GM18505 (cell line): ENCODE data around the gene RALGPS1.

ENCODE experiments used
- ATAC-seq: cut with Tn5 transposase; IDR thresholded peaks from one replicate; pipeline ENCODE4 v1.9.1; 2021; ENCODE audit not compliant: unreplicated experiment
- POLR2A ChIP-seq: IDR thresholded peaks from 4 replicates; pipeline ENCODE4 v1.6.1; 2011; ENCODE audit warnings: borderline replicate concordance; ENCODE audit not compliant: insufficient read depth, insufficient read length; ENCODE audit errors: extremely low read depth

Gene RALGPS1

GRCh38 chr9:127032256-127032655 is 117.7 kb downstream of the RALGPS1 start:
- no peak for ATAC-seq

DNA sequence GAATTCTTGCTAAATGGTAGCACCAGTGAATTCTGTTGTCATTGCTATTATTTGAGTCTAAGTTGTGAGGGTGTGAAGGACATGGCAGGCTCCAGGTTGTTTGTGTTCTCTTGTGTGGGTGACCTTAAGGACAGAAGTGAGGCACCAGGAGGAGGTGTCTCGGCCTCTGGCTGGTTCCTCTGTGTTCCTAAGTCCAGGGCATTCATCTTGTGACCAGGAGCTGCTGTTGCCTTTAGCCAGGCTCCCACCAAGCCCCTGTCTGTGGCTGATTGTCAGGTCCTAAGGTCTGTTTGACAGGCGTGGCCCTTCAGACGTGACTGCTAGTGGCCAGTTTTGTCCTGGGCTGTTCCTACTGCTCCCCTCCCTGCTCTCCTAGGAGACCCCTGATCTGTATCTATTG is 118.5 kb downstream of the RALGPS1 start:
- TF ChIP-seq POLR2A: no peak
- no peak for ATAC-seq

More at GRCh38 chr9:127032256-127032655, 117.7 kb downstream of the RALGPS1 start:
- TF ChIP-seq POLR2A: no peak

DNA sequence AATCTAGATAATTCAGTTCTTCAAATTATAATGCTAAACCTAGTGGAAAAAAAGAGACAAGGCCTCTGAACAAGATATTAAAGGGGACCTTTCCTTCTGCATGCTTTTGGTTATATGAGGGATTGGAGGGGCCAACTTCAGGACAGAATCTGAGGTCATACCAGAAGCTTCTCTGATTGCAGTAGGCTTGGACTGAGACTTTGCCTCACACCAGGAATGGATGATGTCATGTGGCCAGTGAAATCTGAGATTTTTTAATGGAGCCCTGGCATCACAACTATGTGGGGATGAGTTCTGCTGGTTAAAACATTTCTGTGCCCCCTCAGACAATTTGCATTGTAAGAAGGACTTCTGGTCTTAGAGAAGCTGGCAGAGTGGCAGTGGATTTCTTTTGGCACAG is 119.2 kb downstream of the RALGPS1 start:
- TF ChIP-seq POLR2A: no peak
- ATAC-seq: no peak

DNA sequence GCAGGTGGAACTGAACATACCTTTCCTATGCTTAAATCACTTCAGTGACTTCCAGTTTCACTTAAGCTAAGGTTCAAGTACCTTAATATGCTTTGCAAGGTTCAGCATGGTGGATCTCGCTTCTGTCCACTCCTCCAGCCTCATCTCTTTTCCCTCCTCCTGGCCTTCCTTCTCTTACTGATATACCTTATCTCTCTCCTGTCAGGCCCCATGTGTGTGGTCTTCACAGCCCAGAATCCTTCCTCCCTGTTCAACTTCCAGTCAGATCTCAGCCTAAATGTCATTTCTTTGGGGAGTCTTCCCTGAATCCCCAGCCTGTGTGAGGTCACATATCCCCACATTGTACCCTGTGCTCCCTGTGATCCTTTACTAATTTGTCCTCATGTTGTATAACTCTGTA is 120.1 kb downstream of the RALGPS1 start:
- ATAC-seq: no peak
- no peak for TF ChIP-seq POLR2A

DNA sequence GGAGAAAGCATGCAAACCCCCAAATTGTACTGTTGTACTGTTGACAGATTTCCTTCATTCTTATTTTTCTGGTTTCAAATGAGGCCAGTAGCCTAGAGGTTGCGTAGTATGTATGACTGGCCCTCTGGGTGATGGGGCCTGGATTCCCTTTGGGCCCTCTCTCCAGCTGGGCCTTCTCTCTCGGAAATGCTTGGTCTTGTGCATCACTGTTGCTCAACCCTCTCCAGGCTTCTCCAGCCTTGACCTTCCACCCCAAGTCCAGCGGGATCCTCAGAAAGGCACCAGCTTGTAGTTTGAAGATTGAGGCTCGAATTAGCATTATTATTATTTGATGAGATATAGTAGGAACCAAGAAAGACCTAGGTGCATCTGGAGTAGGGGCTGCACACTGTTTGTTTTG is 120.8 kb downstream of the RALGPS1 start:
- no peak for TF ChIP-seq POLR2A
- ATAC-seq: no peak

GRCh38 chr9:127035948-127036347 is 121.4 kb downstream of the RALGPS1 start:
- TF ChIP-seq POLR2A: no peak
- no peak for ATAC-seq

GRCh38 chr9:127036437-127036836 is 121.9 kb downstream of the RALGPS1 start:
- ATAC-seq: no peak
- TF ChIP-seq POLR2A: no peak

DNA sequence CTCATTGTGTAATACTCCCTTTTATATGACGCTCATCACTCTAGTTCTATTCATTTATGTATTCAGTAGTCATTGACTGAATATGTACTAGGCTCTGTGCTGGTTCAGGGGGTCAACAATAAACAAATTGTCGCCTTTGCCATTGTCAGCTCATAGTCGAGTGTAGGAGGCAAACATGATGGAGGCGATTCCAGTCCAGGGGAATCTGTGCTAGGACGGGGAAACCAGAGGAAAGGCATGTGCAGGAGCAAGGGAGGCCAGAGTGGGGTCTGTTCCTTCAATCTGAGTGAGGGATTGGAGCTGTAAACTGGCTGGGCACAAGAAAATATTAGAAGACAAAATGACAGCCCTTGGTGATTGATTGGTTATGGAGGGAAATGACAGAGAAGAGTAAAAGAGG is 123.9 kb downstream of the RALGPS1 start:
- no peak for ATAC-seq
- no peak for TF ChIP-seq POLR2A

GRCh38 chr9:127039492-127039891 is 124.9 kb downstream of the RALGPS1 start:
- no peak for TF ChIP-seq POLR2A

GRCh38 chr9:127045148-127045547 is 130.6 kb downstream of the RALGPS1 start:
- TF ChIP-seq POLR2A: no peak
- no peak for ATAC-seq

More at GRCh38 chr9:127039492-127039891, 124.9 kb downstream of the RALGPS1 start:
- ATAC-seq: no peak

DNA sequence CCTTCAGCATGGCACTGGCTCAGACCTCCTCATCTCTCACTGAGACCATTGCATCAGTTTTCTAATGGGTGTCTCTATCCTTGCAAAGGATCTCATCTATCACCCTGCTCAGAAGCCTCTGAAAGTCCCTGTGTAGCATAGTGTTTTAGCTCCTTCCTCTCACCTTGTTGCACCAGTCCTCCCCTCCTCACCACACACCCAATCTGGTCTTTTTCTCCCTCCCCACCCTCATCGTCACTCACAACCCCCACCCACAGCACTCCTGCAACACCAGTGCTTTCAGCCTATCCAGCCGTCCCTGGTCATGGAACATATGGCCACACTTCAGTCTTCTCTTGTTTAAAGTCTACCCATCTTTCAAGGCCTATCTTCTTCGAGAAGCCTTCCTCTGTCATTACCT is 133.4 kb downstream of the RALGPS1 start:
- no peak for TF ChIP-seq POLR2A
- no peak for ATAC-seq

DNA sequence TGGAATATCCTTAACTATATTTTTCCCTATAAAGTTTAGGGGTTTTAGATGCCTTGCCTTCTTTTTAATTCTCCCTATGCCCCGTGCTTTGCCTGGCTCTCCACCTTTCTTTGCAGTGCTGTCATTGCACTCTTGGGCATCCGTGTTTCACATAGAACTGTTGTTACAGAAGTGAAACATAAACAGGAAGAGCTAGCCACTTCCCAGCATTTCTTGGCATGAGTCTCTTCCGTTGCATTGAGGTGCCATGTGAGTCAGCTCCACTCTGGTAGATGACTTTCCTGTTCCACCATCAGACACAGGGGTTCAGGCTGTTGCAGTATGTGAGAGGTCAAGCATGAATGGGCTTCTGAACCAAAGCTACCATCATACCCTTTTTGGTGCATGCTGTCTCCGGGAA is 134.5 kb downstream of the RALGPS1 start:
- peak; percentile 47 for ATAC-seq
- TF ChIP-seq POLR2A: no peak

- no peak for ATAC-seq
- TF ChIP-seq POLR2A: no peak
Observed at GRCh38 chr9:127049581-127049980, 135.0 kb downstream of the RALGPS1 start.

GRCh38 chr9:127050152-127050551 is 135.6 kb downstream of the RALGPS1 start:
- ATAC-seq: no peak
- TF ChIP-seq POLR2A: no peak

GRCh38 chr9:127050591-127051001 is 136.0 kb downstream of the RALGPS1 start:
- ATAC-seq: no peak
- no peak for TF ChIP-seq POLR2A
